HepG2 (cell line): ENCODE measurements around the gene RASGRF1. TPM values are rescaled to one million over a fixed set of nuclear protein-coding genes. Genes with fewer than 3 reads are reported as not detected.

ENCODE experiments used
- CHCHD3 ChIP-seq: sonication (generic); formaldehyde crosslinking; IDR thresholded peaks from 2 replicates; pipeline ENCODE4 v1.8.0; 2022; ENCODE audit warnings: mild to moderate bottlenecking, missing genetic modification reagents, moderate library complexity
- ELF4 ChIP-seq: sonication (generic); formaldehyde crosslinking; IDR thresholded peaks from 2 replicates; pipeline ENCODE4 v1.5.0; 2020; ENCODE audit warnings: missing genetic modification reagents, mild to moderate bottlenecking, moderate library complexity, borderline replicate concordance
- GATAD1 ChIP-seq: IDR thresholded peaks from 2 replicates; pipeline ENCODE4 v1.6.1; 2016; ENCODE audit warnings: missing genetic modification reagents, missing compliant biosample characterization
- HIVEP1 ChIP-seq: sonication (generic); formaldehyde crosslinking; IDR thresholded peaks from 2 replicates; pipeline ENCODE4 v1.4.0; 2020; ENCODE audit warnings: mild to moderate bottlenecking, missing genetic modification reagents
- HNRNPK ChIP-seq: fragments of 200-400 bp; formaldehyde crosslinking; IDR thresholded peaks from 2 replicates; pipeline ENCODE4 v1.6.1; 2018; ENCODE audit warnings: low read length, low read depth, moderate library complexity, mild to moderate bottlenecking; ENCODE audit not compliant: poor library complexity, severe bottlenecking
- MTA3 ChIP-seq: sonication (generic); formaldehyde crosslinking; IDR thresholded peaks from 2 replicates; pipeline ENCODE4 v1.4.0; 2020; ENCODE audit warnings: missing genetic modification reagents
- NCOA2 ChIP-seq: sonication (generic); formaldehyde crosslinking; IDR thresholded peaks from 2 replicates; pipeline ENCODE4 v1.8.0; 2022; ENCODE audit warnings: inconsistent platforms
- PAWR ChIP-seq: sonication (generic); formaldehyde crosslinking; IDR thresholded peaks from 2 replicates; pipeline ENCODE4 v1.4.0; 2020; ENCODE audit warnings: missing genetic modification reagents, mild to moderate bottlenecking, borderline replicate concordance
- POLR2G ChIP-seq: fragments of 200-400 bp; formaldehyde crosslinking; IDR thresholded peaks from 2 replicates; pipeline ENCODE4 v1.6.1; 2018; ENCODE audit warnings: mild to moderate bottlenecking, low read depth, low read length, moderate library complexity
- RNF2 ChIP-seq: fragments of 450-650 bp; conservative IDR thresholded peaks from 2 replicates; pipeline ENCODE4 v1.6.1; 2016; ENCODE audit warnings: low read depth
- SMAD9 ChIP-seq: sonication (generic); formaldehyde crosslinking; IDR thresholded peaks from 2 replicates; pipeline ENCODE4 v1.5.1; 2020; ENCODE audit warnings: mild to moderate bottlenecking, missing genetic modification reagents
- SMC3 ChIP-seq: IDR thresholded peaks from 2 replicates; pipeline ENCODE4 v1.6.1; 2011; ENCODE audit warnings: low read length, improper control_type of control experiment
- SNAPC2 ChIP-seq: sonication (generic); formaldehyde crosslinking; IDR thresholded peaks from 2 replicates; pipeline ENCODE4 v1.8.1; 2022; ENCODE audit warnings: mild to moderate bottlenecking, missing genetic modification reagents
- TEAD2 ChIP-seq: sonication (generic); formaldehyde crosslinking; IDR thresholded peaks from 2 replicates; pipeline ENCODE4 v1.9.0; 2021; ENCODE audit warnings: missing genetic modification reagents
- THYN1 ChIP-seq: sonication (generic); formaldehyde crosslinking; IDR thresholded peaks from 2 replicates; pipeline ENCODE4 v1.8.1; 2023; ENCODE audit warnings: low read depth, mild to moderate bottlenecking, moderate library complexity, missing genetic modification reagents, borderline replicate concordance
- UBTF ChIP-seq: sonication (generic); formaldehyde crosslinking; IDR thresholded peaks from 2 replicates; pipeline ENCODE4 v1.4.0; 2020; ENCODE audit warnings: mild to moderate bottlenecking, missing genetic modification reagents
- ZEB1 ChIP-seq: IDR thresholded peaks from 2 replicates; pipeline ENCODE4 v1.6.1; 2012; ENCODE audit warnings: mild to moderate bottlenecking, low read depth, inconsistent platforms; ENCODE audit not compliant: insufficient replicate concordance
- ZFP1 ChIP-seq: IDR thresholded peaks from 2 replicates; pipeline ENCODE4 v1.6.1; 2016
- ZNF333 ChIP-seq: sonication (generic); formaldehyde crosslinking; IDR thresholded peaks from 2 replicates; pipeline ENCODE4 v1.4.0; 2020; ENCODE audit warnings: mild to moderate bottlenecking, missing genetic modification reagents, borderline replicate concordance
- ZNF563 ChIP-seq: sonication (generic); formaldehyde crosslinking; IDR thresholded peaks from 2 replicates; pipeline ENCODE4 v1.8.0; 2022; ENCODE audit warnings: mild to moderate bottlenecking, moderate library complexity, missing genetic modification reagents
- ZNF616 ChIP-seq: sonication (generic); formaldehyde crosslinking; IDR thresholded peaks from 2 replicates; pipeline ENCODE4 v1.5.0; 2020; ENCODE audit warnings: low read depth, mild to moderate bottlenecking, missing genetic modification reagents
- ZNF709 ChIP-seq: sonication (generic); formaldehyde crosslinking; IDR thresholded peaks from 2 replicates; pipeline ENCODE4 v1.5.0; 2020; ENCODE audit warnings: mild to moderate bottlenecking, missing genetic modification reagents
- ZNF792 ChIP-seq: IDR thresholded peaks from 2 replicates; pipeline ENCODE4 v1.6.1; 2016
- ZNF850 ChIP-seq: sonication (generic); formaldehyde crosslinking; conservative IDR thresholded peaks from 2 replicates; pipeline ENCODE4 v1.9.0; 2021; ENCODE audit warnings: mild to moderate bottlenecking, missing genetic modification reagents
- polyA plus RNA-seq, 8 experiments: library from polyadenylated mRNA; depleted of rRNA in 3 of 8; stranded (reverse) in 7 of 8; unstranded in 1 of 8; fragments of >200 nt; fragmentation: Illumina TruSeq in 4 of 8; extraction: Trizol in 4 of 8; gene quantifications; 2 replicates each; pipeline versions ENCODE4 v1.2.1 to v1.2.3, GENCODE V29; 2011 to 2016; ENCODE audit warnings: low read depth in 4 of 8, missing spikeins in 1 of 8, mixed read lengths in 1 of 8; ENCODE audit not compliant: insufficient read depth in 1 of 8
- total RNA-seq, 5 experiments: library from RNA; depleted of rRNA; stranded (reverse); fragments of >200 nt; fragmentation: Illumina TruSeq; extraction: Trizol; gene quantifications; 2 replicates each; pipeline ENCODE4 v1.2.3, GENCODE V29; 2016; ENCODE audit warnings: low read depth in 1 of 5
- TF ChIP-seq, protein P1 (sequence below): sonication (generic); formaldehyde crosslinking; IDR thresholded peaks from 2 replicates; pipeline ENCODE4 v1.4.0; 2020; ENCODE audit warnings: mild to moderate bottlenecking, missing genetic modification reagents
- TF ChIP-seq, protein P2 (sequence below): sonication (generic); formaldehyde crosslinking; IDR thresholded peaks from 2 replicates; pipeline ENCODE4 v1.8.1; 2023; ENCODE audit warnings: mild to moderate bottlenecking, inconsistent platforms, moderate library complexity, missing genetic modification reagents, borderline replicate concordance

Gene RASGRF1
- total and polyA plus RNA-seq, 2 of the 13 experiments (the other 11 are each of a cell fraction or from before 2014, with no cell fraction given): 0.55 to 3.0 TPM

DNA sequence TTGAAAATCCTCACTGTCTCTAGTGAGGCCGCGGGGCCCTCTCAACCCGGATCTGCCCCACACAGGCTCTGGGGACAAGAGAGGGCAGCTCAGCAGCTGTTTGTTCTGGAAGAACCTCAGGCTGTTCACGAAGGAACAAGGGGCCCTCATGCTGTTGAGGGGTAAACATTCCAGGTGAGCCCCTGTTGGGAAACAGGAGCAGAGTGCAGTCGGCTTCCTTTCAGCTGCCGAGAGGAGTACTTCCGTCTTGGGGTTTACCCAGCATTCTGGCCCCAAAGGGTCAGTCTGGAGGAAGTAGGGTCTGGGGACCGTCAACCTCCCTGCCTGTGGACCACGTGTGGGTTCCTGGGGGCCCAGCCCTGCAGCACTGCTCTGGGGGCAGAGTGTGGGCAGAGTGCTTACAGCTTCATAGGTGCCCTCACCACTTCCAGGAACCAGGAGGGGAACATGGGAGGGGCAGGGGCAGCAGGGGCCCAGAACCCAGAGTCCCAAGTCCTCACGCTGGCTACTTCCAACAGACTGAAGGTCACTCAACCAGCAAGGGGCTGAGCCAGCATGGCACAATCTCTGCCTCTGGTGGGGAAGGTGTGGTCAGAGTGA, 96.5 kb downstream of the RASGRF1 start (continued):
- TF ChIP-seq, protein P1, sequence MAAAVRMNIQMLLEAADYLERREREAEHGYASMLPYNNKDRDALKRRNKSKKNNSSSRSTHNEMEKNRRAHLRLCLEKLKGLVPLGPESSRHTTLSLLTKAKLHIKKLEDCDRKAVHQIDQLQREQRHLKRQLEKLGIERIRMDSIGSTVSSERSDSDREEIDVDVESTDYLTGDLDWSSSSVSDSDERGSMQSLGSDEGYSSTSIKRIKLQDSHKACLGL (CRISPR knock-in tag): peak; percentile 62; the same call in 1 of the 2 replicates
- peak; percentile 95 for TF ChIP-seq ZNF792 (CRISPR knock-in tag)
- TF ChIP-seq POLR2G: peak; percentile 84
- TF ChIP-seq ZNF850: no peak; the same call in 1 of the 2 replicates
- TF ChIP-seq TEAD2 (CRISPR knock-in tag): no peak
- TF ChIP-seq MTA3 (CRISPR knock-in tag): no peak
- peak; percentile 64; the same call in 1 of the 2 replicates for TF ChIP-seq ZNF616 (CRISPR knock-in tag)
- TF ChIP-seq HNRNPK: no peak
- TF ChIP-seq RNF2: peak; percentile 72; the same call in 1 of the 2 replicates
- peak; percentile 92 for TF ChIP-seq ZEB1
- no peak for TF ChIP-seq PAWR
- TF ChIP-seq ZNF563 (CRISPR knock-in tag): peak; percentile 82
- no peak for TF ChIP-seq THYN1 (CRISPR knock-in tag)
- peak; percentile 90 for TF ChIP-seq UBTF (CRISPR knock-in tag)
- no peak for TF ChIP-seq ZNF709 (CRISPR knock-in tag)
- TF ChIP-seq GATAD1 (CRISPR knock-in tag): peak; percentile 74
- TF ChIP-seq, protein P2, sequence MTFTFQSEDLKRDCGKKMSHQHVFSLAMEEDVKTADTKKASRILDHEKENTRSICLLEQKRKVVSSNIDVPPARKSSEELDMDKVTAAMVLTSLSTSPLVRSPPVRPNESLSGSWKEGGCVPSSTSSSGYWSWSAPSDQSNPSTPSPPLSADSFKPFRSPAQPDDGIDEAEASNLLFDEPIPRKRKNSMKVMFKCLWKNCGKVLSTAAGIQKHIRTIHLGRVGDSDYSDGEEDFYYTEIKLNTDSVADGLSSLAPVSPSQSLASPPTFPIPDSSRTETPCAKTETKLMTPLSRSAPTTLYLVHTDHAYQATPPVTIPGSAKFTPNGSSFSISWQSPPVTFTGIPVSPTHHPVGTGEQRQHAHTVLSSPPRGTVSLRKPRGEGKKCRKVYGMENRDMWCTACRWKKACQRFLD (CRISPR knock-in tag): no peak
- TF ChIP-seq ELF4 (CRISPR knock-in tag): peak; percentile 98
- peak; percentile 10 for TF ChIP-seq SMC3
- TF ChIP-seq ZNF333 (CRISPR knock-in tag): peak; percentile 76; the same call in 1 of the 2 replicates
- TF ChIP-seq SMAD9: no peak
- TF ChIP-seq HIVEP1 (CRISPR knock-in tag): peak; percentile 98
- no peak for TF ChIP-seq SNAPC2
- TF ChIP-seq ZFP1 (CRISPR knock-in tag): peak; percentile 63; the same call in 1 of the 2 replicates
- 0 out of 2 replicates have a peak, but pooled peaks have one; percentile 69 for TF ChIP-seq CHCHD3 (CRISPR knock-in tag)
- peak; percentile 99 for TF ChIP-seq NCOA2 (CRISPR knock-in tag)
